ENCODE data around the gene BCKDHB. TPM values are rescaled to one million over a fixed set of nuclear protein-coding genes. Genes with fewer than 3 reads are reported as not detected.

Gene BCKDHB
- total RNA-seq, 1 donor from 2014 or later, result 28.4 TPM

DNA sequence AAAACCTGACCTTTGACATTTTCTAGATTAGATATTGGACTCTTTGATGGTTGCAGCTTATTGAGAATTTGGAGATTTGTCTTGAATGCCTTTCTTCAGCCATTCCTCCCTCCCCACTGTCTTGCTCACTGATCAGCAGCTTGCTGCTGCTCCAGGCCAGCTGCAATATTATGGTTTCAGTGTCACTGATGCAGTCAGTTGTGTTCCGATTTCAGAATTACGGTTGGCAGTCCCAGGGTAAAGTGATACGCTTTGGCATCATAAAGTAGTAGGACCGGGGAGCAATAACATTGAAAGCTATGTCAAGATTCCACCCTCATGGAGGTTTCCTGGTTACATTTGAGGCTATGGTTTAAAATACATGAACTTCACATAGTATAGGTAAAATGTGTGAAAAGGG, 152.6 kb downstream of the BCKDHB start:
- Mint-ChIP-seq H3K9me3 (peaks cover 4% of the 10 kb centered on the region), H3K36me3 (peaks cover 3% of the 10 kb centered on the region), H3K4me1 (peaks cover 2% of the 10 kb centered on the region), H3K27ac (no peak overlapping the region), H3K27me3 (ENCODE audit: low read depth) (no peaks in the 10 kb centered on the region), H3K4me3 (no peak overlapping the region)
- TF ChIP-seq, protein P1, sequence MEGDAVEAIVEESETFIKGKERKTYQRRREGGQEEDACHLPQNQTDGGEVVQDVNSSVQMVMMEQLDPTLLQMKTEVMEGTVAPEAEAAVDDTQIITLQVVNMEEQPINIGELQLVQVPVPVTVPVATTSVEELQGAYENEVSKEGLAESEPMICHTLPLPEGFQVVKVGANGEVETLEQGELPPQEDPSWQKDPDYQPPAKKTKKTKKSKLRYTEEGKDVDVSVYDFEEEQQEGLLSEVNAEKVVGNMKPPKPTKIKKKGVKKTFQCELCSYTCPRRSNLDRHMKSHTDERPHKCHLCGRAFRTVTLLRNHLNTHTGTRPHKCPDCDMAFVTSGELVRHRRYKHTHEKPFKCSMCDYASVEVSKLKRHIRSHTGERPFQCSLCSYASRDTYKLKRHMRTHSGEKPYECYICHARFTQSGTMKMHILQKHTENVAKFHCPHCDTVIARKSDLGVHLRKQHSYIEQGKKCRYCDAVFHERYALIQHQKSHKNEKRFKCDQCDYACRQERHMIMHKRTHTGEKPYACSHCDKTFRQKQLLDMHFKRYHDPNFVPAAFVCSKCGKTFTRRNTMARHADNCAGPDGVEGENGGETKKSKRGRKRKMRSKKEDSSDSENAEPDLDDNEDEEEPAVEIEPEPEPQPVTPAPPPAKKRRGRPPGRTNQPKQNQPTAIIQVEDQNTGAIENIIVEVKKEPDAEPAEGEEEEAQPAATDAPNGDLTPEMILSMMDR (IDR thresholded peaks at IDR 0.05; ENCODE audit: unreplicated experiment), result no peak
- DNase-seq (ENCODE audit: low spot score in 2 of 2, unreplicated experiment in 2 of 2), result no peak

DNA sequence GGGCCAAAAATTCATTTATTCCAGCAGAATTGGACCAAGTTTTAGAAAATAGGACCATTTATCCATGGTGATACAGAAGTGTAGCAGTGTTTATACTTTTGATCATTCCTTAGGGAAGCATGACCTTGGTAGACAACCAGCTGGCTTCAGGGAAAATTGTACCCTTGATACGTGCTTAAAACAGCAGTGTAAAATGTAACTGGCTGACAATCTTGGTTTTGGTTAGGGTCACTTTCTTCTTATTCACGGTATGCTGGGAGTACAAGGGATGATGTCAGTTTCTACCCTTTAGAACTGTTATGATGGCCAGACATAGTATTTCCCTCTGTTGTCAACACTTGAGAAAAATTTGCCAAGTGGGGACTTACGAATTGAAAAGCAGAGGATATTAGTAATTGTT, 157.1 kb downstream of the BCKDHB start:
- Mint-ChIP-seq H3K27ac (no peak overlapping the region), H3K4me1 (peaks cover 9% of the 10 kb centered on the region), H3K36me3 (peaks cover 3% of the 10 kb centered on the region), H3K9me3 (peaks cover 4% of the 10 kb centered on the region), H3K4me3 (no peak overlapping the region), H3K27me3 (ENCODE audit: low read depth) (no peaks in the 10 kb centered on the region)
- TF ChIP-seq, protein P1 (IDR thresholded peaks at IDR 0.05; ENCODE audit: unreplicated experiment), result no peak
- DNase-seq (ENCODE audit: low spot score in 2 of 2, unreplicated experiment in 2 of 2), result no peak

DNA sequence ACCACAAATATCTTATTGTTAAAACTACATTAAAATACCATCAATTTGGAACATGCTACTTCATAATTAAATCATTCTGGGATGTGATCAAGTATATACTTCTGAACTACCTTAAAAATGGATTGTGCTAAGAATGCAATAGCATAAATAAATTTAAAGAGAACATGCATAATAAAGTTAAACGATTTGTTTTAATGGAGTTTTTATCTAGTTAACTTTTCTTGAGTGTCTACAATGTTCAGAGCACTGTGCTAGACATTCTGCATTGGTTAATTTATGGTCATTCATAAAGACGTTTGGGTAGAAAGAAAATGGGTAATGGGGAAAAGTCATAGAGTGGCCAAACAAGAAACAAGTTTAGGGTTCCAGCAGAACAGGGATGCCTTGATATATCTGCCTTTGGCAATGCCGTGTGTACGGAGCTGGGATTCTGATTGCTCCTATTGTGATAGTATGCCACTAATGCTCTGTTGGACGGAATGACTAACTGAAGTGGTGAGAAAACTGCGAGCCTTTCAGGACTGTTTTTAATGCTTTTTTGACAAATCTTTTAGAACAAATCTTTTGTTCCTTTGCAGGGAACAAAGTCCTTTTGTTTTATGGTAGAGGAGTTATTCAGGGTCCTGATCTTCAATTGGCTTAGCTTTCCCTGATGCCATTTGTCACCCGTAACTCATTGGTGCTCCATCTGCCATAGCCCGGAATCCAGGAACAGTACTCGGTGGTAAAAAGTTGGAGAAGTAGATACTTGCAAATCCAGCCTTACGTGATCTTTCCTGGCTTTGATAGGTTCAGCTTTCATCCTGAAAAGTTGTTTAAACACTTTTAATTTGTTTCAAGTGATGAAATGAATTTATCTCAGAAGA, 162.6 kb downstream of the BCKDHB start:
- Mint-ChIP-seq H3K9me3 (peaks cover 5% of the 10 kb centered on the region), H3K27me3 (ENCODE audit: low read depth) (no peaks in the 10 kb centered on the region), H3K36me3 (no peaks in the 10 kb centered on the region), H3K27ac (no peak overlapping the region), H3K4me3 (no peak overlapping the region), H3K4me1 (peaks cover 11% of the 10 kb centered on the region)
- TF ChIP-seq, protein P1 (IDR thresholded peaks at IDR 0.05; ENCODE audit: unreplicated experiment), result no peak
- DNase-seq (ENCODE audit: low spot score in 2 of 2, unreplicated experiment in 2 of 2), result no peak

DNA sequence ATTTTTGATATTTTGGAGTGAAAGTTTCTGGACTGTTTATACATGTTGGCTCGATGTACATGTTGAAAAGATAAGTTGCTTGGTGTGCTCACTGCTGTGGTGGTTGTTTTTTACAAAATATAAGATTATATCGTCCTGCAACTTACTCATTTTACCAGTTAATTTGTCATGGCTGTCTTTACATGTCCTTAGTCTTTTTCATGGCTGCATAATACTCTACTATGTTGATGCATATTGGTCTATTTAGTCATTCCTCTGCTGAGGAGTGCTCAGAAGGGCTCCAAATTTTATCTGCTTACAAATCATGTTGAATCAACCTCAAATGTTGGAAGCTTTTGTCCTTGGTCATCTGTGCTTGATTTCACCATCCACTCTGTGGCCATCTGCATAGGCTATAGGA, 164.6 kb downstream of the BCKDHB start:
- Mint-ChIP-seq H3K4me3 (no peak overlapping the region), H3K27ac (no peak overlapping the region), H3K36me3 (no peaks in the 10 kb centered on the region), H3K27me3 (ENCODE audit: low read depth) (no peaks in the 10 kb centered on the region), H3K4me1 (peaks cover 14% of the 10 kb centered on the region), H3K9me3 (peaks cover 5% of the 10 kb centered on the region)
- TF ChIP-seq, protein P1 (IDR thresholded peaks at IDR 0.05; ENCODE audit: unreplicated experiment), result no peak
- DNase-seq (ENCODE audit: low spot score in 2 of 2, unreplicated experiment in 2 of 2), result no peak

DNA sequence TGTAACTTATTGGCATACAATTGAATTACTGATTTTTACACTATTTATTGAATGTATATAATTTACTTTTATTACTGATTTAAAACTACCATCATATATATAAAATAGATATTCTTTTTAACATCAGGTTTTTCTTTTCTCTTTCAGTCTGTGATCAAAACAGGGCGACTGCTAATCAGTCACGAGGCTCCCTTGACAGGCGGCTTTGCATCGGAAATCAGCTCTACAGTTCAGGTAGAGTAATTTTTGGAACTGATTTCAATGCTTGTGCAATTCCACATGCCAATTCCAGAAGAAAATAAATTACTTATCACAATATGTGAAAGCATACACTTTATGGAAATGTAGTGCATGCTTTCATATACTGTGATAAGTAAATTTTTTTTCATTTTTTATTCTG, 166.5 kb downstream of the BCKDHB start:
- no peak overlapping the region for H3K4me3 Mint-ChIP-seq
- TF ChIP-seq, protein P1 (IDR thresholded peaks at IDR 0.05; ENCODE audit: unreplicated experiment), result no peak
- peaks cover 5% of the 10 kb centered on the region for H3K9me3 Mint-ChIP-seq
- no peaks in the 10 kb centered on the region for H3K27me3 Mint-ChIP-seq (ENCODE audit: low read depth)
- no peak overlapping the region for H3K27ac Mint-ChIP-seq
- no peaks in the 10 kb centered on the region for H3K36me3 Mint-ChIP-seq
- no peak for DNase-seq (ENCODE audit: low spot score in 2 of 2, unreplicated experiment in 2 of 2)
- peaks cover 12% of the 10 kb centered on the region for H3K4me1 Mint-ChIP-seq
